Stimulated activated CD4-positive, alpha-beta T cell treated with anti-CD3 and anti-CD28 coated beads, TNF-alpha, amount 100 ng/mL, for 24 hours (primary cell): Measurements from ENCODE around the gene CYP2S1.
"Not testable (repeated sequence)": the region's sequence is repeated elsewhere in the genome, so short reads cannot be mapped to it uniquely, and the experiment has no call there.

Experiments used
- DNase-seq, 3 experiments: peaks; one replicate each; pipeline ENCODE4 v3.0.0-alpha.2; 2020; ENCODE audit warnings: low read depth in 3 of 3

The CYP2S1 gene, protein sequence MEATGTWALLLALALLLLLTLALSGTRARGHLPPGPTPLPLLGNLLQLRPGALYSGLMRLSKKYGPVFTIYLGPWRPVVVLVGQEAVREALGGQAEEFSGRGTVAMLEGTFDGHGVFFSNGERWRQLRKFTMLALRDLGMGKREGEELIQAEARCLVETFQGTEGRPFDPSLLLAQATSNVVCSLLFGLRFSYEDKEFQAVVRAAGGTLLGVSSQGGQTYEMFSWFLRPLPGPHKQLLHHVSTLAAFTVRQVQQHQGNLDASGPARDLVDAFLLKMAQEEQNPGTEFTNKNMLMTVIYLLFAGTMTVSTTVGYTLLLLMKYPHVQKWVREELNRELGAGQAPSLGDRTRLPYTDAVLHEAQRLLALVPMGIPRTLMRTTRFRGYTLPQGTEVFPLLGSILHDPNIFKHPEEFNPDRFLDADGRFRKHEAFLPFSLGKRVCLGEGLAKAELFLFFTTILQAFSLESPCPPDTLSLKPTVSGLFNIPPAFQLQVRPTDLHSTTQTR

DNA sequence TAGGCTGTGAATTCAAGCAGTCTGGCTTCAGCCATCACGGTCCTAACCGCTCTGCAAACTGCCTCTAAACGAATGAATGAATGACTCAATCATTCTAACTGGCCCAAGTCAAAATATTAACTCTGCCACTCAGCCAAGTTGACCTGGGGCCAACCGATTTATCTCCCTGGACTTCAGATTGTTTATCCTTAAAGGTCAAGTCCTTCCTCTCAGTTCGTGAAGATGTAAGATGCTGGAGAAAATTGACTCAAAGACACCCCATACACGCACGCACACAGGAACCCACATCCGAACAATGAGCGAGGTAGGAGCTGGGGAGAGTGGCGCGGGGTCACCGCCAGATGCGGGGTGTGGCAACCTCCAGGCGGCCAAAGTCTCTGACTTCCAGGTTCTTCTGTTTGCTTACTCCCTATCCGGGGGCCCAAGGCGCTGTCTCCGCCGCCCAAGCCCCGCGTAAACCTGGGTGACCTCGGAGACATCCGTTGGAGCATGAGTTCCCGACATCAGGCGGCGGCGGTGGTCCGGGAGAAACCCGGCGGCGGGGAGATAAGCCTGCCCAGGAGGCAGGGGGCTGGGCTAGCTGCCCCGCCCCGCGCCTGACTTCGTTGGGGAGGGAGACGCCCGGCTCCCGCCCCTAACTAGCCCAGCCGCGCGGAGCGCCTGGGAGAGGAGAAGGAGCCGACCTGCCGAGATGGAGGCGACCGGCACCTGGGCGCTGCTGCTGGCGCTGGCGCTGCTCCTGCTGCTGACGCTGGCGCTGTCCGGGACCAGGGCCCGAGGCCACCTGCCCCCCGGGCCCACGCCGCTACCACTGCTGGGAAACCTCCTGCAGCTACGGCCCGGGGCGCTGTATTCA, at the start of gene CYP2S1:
CYP2S1 (plus strand) TSS at position 646 of the 856 bp plus-strand sequence; CDS start at position 692, 46 bp downstream.
- peak in 1 of 3 experiments; percentile 14 for DNase-seq

DNA sequence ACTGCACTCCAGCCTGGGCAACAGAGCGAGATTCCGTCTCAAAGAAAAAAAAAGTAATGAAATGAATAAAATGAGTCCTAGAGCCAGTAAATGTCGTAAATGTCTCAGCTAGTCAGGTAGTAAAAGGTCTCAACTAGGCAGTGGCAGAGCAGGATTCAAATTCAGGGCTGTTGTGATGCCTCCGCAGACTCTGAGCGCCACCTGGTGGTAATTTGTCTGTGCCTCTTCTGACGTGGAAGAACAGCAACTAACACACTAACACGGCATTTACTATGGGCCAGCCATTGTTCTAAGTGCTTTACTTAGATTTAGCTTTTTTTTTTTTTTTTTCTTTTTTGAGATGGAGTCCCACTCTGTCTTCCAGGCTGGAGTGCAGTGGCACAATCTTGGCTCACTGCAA, 48.6 kb upstream of the CYP2S1 start:
- DNase-seq: peak; percentile 72 to 86 (median 79)

DNA sequence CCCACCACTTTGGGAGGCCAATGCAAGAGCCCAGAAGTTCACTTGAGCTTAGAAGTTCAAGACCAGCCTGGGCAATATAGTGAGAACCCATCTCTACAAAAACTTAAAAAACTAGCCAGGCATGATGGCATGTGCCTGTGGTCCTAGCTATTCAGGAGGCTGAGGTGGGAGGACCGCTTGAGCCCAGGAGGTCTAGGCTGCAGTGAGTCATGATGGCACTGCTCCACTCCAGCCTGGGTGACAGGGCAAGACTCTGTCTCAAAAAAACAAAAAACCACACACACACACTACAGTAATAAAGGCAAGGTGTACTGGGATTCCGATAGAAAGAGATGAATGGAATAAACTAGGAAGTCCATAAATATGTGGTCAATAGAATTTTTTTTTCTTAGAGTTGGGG, 43.2 kb upstream of the CYP2S1 start:
- DNase-seq: no peak

DNA sequence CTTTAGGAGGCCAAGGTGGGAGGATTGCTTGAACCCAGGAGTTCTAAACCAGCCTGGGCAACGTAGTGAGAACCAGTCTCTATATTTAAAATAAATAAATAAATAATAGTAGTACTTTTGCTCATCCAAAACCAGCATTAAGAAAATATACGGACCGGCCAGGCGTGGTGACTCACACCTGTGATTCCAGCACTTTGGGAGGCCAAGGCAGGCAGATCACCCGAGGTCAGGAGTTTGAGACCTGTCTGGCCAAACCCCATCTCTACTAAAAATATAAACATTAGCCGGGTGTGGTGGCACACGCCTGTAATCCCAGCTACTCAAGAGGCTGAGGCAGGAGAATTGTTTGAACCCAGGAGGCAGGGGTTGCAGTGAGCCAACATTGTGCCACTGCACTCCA, 42.0 kb upstream of the CYP2S1 start:
- not testable (repeated sequence) for DNase-seq

DNA sequence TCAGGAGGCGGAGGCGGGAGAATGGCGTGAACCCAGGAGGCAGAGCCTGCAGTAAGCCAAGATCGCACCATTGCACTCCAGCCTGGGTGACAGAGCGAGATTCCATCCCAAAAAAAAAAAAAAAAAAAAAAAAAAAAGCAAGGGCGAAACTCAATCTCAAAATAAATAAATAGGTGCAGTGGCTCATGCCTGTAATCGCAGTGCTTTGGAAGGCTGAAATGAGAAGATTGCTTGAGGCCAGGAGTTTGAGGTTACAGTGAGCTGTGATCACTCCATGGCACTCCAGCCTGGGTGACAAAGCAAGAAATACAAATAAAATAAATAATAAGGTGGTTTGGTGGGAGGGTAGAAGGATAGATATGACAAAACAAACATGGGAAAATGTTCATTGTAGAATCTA, 39.0 kb upstream of the CYP2S1 start:
- DNase-seq: no peak

DNA sequence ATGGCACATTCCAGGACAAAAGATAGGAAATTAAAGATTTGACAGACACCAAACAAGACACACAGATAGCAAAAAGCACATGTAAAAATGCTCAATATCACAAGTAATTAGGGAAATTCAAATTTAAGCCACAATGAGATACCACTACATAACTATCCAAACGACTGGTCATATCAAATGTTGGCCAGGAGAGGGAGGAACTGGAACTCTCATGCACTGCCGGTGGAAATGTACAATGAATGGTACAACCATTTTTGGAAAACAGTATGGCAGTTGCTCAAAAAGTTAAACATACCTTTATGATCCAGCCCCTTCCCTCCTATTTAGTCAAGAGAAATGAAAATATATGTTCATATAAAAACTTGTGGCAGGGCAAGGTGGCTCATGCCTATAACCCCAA, 36.8 kb upstream of the CYP2S1 start:
- DNase-seq: no peak

DNA sequence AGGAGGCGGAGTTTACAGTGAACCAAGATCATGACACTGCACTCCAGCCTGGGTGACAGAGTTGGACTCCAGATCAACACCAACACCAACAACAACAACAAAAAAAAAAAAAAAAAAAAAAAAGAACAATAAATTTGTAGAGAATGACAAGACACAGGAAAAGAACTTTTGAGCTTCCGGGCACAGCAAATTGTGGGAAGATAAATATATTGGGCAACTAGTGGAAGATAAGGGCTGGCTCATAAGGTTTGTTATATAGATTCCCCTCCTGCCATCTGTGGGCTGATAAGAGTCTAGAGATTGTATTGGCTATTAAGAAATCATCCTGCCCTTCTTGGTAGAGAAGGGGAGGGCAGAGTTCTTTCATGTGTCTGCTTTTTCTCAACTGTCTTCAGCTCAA, 33.1 kb upstream of the CYP2S1 start:
- DNase-seq: no peak

DNA sequence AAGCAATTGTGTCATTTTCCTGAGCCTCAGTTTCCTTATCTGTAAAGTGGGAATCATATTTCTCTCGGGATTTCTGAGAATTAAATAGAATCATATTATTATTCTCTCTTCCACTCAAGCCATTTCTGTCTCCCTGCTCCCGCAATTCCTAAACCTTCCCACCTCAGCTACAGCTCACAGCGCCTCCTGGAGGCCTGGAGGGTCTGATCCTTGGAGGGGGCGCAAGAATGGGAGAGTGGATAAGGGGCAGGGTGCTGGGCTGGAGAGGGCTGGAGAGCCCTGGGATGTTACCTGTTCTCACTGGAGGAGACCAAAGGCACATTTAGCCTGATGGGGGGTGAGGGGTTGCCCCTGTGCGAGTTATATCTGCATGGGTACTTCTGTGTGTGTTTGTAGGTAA, 31.1 kb upstream of the CYP2S1 start:
- DNase-seq: no peak

DNA sequence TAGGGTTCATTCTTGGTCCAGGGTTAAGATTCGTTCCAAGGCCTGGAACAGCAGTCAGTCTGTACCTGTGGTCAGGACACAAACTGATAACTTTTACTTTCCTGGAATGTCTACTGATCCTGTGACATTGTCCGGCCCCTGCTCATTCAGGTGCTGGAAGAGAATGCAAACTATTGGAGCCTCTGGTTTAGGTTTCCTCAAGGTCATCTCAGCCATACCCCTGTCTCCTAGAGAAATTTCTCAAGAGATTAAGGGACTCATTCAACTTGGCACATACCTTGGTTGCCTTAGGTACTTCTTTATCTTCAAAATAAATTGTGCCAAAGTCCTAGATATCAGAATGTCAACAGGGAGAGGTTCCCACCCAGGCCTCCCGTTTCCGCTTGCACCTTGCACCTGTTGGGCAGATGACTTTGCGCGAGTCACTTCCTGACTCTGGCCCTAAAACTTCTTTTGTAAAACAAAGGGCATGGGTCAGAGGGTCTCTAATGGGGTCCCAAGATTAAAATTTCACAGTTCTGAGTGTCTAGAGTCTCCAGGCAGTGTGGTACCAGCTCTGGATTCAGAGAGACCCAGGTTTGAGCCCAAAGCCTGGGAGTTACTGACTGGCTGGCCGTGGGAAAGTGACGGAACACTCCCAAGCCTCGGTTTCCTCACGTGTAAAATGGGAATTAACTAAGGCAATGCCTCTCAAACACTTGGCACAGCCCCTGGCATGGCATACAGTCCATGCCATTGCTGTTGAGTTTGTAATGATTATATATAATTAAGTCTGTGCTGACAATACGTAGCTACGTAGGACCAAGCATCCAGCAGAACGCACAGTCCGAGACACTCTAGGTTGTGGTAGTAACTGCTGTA, 25.8 kb upstream of the CYP2S1 start:
- DNase-seq: no peak

DNA sequence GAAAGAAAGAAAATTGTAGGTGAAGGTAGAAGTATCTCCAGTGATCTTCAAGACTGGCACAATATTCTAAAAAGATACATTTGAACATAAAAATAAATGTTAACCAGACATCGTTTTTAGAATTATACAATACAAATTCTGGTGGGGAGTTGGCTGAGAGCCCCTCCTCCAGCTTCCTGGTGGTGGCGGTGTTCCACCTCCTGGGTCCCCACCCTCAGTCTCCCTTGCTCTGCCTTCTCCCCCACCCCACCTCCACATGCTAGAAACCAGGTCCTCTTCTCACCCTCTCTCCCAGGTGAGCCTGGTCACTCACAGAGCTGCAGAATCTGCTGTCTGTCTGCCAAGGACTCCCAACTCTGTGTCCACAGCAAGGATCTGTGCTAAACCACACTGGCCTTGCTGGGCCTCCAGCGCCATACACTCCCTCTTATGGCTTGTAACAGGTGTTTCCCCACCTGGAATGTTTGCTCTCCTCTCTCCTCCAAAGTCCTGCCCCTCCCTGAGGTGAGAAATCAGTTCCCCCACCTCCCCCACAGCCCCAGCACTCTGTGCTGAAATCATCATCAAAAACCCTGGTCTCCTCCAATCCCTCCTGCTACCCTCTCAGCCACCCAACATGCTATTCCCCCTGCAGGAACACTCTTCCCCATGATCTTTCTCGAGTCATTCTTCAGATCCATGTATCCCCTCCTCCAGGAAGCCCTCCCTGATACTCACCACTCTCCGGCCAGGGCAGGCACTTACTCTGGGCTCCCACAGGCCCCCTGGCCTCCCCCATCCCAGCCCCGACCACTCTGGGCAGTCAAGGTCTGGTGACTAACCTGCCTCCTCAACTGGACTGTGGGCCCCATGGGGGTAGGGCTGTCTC, 20.5 kb upstream of the CYP2S1 start:
- DNase-seq: no peak

DNA sequence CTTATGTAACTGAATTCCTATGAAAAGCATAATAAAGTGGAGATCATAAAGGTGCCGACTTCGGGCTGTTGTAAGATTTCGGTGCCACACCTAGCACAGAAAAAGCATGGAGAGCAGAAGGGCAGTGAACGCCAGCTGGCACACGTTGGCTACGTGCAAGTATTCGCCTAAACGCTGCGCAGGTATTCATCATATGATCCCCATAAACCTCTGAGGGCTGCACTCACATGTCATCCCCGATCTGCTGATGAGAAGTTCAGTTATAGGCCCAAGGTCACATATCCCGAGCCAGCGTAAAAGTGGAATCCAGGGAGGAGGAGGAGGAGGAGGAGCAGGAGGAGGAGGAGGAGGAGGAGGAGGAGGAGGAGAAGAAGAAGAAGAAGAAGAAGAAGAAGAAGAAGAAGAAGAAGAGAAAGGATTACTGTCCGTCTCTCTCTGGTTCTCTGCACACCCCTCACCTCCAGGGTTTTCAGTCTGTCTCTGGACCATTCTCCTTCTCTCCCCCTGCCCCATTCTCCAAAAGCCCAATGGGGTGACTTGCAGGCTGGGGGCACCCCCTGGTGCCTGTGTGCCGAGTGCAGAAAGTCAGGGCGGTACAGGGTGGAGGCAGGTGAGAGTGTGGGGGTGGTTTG, 18.6 kb upstream of the CYP2S1 start:
- no peak for DNase-seq

DNA sequence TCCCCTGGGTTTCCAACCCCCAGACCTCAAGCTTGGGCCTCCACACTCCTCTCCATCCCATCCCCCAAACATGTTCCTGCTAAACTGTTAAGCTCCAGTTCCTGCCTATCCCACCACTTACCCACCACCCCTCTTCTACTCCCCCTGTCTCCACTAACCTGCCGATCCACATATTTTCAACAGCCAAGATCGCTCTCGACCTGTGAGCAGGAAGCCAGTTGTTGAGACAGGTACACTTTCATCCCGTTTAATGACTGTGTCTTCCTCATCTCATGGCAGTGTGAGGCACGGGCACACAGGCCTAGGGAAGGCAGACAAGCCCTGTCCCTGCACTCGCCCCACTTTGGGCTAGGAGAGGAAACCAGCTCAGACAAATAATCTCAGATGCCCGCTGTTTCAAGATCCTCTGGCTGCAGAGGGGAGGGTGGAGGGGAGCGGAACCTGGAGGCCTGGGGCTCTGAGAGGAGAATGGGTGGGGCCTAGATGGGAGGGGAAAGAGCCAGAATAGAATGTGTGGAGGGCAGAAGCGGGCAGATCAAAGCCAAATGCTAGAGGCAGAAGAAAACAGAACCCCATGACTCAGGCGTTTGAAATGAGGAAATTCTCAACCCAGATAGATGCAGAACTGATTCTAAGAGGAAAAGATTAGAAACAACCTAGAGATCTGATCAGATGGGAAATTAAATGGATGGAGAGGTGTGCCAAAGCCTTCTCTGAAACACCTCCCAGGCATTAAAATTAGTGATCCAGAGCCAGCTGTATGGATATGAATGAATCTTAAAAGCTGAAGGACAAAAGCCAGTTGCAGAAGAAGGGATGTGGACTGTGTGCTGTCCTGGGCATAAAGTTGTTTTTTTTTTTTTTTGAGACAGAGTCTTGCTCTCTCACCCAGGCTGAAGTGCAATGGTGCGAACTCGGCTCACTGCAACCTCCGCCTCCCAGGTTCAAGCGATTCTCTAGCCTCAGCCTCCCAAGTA, 16.9 kb upstream of the CYP2S1 start:
- peak; percentile 5 to 36 (median 6) for DNase-seq

DNA sequence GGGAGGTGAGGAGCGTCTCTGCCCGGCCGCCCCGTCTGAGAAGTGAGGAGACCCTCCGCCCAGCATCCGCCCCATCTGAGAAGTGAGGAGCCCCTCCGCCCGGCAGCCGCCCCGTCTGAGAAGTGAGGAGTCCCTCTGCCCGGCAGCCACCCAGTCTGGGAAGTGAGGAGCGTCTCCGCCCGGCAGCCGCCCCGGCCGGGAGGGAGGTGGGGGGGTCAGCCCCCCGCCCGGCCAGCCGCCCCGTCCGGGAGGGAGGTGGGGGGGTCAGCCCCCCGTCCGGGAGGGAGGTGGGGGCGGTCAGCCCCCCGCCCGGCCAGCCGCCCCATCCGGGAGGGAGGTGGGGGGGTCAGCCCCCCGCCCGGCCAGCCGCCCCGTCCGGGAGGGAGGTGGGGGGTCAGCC, 12.8 kb upstream of the CYP2S1 start:
- not testable (repeated sequence) for DNase-seq

DNA sequence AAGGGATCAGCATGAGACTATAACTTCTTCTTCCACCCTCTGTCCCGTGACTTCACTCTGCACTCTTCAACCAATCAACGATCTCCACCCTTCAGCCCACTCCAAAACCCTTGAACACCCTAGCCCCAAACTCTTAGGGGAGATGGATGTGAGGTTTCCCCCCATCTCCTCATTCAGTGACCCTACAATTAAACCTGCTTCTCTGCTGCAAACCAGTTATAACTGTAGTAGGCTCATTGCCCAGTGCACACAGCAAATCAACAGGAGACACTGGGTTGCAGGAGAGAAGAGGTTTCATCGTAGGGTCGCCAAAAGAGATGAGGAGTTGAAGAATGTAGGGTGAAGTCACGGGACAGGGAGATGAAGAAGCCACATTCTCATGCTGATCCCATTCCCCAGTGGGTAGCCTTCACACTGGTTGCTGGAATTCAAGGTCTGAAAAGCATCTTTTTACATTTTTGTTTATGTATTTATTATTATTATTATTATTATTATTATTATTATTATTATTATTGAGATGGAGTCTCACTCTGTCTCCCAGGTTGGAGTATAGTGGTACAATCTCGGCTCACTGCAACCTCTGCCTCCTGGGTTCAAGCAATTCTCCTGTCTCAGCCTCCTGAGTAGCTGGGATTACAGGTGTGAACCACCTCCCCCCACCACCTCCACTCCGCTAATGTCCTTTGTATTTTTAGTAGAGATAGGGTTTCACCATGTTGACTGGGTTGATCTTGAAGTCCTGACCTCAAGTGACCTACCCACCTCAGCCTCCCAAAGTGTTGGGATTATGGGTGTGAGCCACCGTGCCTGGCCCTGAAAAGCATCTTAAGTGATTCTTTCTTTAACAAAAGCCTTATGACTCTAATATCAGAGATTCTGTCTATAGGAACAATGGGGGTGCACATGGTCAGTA, 5.8 kb upstream of the CYP2S1 start:
- no peak for DNase-seq

DNA sequence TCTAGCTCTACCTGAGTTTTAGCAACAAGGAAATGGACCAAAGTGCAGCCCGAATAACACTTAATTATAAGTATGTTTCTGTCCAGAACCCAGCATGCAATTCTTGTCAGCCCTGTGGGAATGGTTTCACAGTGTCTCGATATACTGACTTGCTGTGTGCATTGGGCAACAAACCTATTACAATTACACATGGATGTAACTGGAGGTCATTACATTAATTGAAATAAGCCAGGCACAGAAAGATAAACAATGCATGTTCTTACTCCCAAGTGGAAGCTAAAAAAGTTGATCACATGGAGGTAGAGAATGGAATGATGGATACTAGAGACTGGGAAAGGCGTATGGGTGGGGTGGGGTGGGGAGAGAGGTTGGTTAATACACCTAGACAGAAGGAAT, 5.1 kb upstream of the CYP2S1 start:
- no peak for DNase-seq

DNA sequence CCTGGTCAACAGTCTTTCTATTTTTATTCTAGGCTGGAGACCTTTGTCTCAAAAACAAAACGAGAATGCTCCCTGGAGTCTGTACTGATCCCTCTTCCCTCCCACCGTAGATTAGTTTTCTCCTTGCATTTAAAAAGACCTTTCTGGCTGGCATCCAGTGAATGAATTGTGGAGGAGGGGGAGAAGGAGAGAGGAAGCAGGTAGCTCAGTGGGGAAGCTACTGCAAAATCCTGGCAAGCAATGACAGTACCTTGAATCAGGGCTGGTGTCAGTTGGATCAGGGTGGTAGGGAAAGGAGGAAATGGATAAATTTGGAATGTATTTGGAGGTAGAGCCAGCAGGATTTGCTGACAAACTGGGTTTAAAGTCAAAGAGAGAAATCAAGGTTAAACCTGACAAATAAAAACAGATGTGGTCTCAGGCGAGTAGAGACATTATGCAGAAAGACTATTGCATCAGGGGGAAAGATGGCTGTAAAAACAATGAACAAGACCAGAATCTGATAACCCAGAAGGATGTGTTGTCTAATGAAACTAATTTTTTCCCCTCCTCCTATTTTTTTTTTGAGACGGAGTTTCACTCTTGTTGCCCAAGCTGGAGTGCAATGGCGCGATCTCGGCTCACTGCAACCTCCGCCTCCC, 3.5 kb upstream of the CYP2S1 start:
- DNase-seq: no peak

DNA sequence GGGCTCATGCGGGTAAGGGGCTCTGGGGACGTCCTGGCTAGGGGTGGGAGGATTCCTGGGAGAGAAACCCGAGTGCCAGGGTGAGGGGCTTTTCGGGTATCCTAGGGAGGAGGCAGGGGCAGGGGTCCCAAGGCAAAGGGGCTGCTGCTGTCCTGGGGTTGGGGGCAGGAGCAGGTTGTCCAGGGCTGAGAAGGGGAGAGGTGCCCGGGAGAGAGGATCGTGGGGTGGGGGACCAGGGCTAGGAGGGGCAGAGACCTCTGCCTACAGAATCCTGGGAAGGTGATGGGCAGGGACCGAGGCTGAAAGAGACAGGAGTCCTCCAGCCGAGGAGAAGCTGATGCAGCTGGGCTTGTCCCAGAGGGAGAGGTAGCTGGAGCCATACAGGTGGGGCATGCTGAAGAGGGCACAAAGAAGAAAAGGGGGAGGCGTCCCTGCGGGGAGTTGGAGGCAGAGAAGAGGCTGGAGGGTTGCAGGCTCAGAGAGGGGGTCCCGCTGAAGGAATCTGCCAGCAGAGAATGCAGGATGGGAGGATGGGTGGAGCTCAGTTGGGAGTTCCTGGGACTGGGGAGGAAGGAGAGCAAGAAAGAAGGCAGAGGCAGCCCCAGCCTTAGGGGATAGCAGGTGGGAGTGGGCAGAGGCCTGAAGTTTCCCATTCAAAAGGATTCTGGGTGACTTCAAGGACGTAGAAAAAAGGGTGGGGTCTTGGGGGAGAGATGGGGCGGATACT, 574 bp downstream of the CYP2S1 start:
- DNase-seq: no peak
